Hematopoietic multipotent progenitor cell (in vitro differentiated cells): Measurements from ENCODE around the gene PIK3CD. TPM values are rescaled to one million over a fixed set of nuclear protein-coding genes. Genes with fewer than 3 reads are reported as not detected.

Experiments
- DNase-seq, 3 donors: peaks; one replicate each; pipeline ENCODE4 v3.0.0-alpha.2; 2011 to 2015; ENCODE audit warnings: low read depth in 2 of 3, low spot score in 2 of 3
- total RNA-seq: library from RNA; depleted of rRNA; stranded (reverse); fragments of >200 nt; gene quantifications from one replicate; pipeline ENCODE4 v1.2.3, GENCODE V29; 2012

The PIK3CD gene
- 76.5 TPM for total RNA-seq

DNA sequence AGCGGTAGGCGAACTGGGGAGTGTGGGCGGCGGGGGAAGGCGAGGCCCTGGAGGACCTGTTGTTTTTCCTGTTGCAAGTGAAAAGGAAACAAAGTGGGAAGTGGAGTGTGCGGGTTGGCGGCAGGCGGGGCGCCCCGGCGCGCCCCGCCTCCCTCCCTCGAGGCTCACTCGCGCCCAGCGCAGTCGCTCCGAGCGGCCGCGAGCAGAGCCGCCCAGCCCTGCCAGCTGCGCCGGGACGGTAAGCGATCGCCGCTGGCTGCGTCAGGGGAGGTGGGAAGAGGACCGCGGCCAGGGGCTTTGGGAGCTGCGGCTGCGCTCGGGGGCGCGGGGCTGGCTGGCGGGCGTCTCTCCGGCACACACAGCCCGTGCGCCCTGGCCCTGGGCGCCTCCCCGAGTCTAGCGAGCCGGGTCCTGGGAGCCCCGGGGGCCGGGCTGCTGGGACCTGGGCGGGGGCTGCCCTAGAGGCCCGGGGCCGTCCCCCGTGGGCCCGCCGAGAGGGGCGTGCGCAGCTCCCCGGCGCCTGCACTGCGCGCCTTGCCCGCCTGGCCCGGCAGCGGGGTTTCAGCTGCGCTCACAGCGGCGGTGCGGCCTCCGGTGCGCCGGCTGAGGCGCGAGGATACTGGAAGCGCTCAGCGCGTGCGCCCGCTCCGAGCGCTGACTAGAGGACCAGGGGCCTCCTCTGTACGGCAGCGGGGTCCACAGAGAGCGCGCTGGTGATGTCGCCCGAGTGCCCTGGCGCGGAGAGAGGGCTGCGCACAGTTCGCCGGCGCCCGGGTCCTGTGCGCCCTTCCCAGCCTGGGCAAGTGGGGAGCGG, at the start of gene PIK3CD:
Gene PIK3CD, plus strand, starts transcription at position 167 of the 814 bp plus-strand sequence. CDS start 58,725 bp downstream, outside the sequence.
- DNase-seq = peak in 2 of 3 donors; percentile 37 to 54

DNA sequence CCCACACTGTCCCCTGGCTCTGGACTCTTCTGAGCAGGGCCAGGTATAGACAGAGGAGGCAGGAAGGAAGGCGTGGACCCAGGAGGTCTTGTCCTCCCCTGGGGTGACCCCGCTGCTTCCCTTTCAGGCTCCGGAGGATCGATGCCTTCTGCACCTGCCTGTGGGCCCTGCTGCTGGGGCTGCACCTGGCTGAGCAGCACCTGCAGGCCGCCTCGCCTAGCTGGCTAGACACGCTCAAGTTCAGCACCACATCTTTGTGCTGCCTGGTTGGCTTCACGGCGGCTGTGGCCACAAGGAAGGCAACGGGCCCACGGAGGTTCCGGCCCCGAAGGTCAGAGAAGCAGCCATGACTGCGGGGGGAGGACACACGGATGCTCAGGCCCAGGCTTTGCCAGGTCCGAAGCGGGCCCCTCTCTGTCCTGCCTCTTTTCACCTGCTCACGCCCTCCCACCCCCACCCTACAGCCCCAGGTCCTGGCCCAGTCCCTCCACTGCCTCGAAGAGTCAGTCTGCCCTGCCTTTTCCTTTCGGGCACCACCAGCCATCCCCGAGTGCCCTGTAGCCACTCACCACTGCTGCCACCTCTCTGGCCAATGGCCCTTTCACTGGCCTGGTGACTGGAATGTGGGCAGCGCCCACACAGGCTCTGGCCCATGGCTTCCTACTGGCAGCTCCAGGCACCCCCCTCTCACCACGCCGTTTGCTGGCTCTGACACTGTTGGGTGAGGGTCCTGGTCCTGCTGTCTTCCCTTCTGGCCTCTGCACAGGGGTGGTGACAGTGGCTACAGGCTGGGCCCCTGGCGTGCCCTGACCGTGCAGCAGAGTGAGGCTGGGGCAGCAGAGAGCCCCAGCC, 49.4 kb upstream of the PIK3CD start:
- no peak for DNase-seq

DNA sequence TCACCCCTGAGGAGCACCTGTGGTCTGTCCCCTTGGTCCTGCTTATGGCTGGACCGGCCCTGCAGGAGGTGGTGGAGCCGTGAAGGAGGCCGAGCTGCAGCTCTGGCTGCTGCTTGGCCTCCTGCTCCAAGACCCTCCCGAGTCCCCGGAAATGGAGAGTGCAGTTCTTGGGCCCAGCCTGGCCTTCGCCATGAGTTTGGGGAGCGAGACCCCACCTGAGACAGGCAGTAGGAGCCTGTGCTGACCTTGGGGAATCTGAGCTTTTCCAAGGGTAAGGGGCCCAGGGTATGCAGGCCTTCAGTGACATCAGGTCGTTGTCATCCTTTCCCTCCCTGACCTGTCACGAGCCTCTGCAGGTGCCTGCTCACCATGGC, 48.8 kb upstream of the PIK3CD start:
- DNase-seq = no peak

DNA sequence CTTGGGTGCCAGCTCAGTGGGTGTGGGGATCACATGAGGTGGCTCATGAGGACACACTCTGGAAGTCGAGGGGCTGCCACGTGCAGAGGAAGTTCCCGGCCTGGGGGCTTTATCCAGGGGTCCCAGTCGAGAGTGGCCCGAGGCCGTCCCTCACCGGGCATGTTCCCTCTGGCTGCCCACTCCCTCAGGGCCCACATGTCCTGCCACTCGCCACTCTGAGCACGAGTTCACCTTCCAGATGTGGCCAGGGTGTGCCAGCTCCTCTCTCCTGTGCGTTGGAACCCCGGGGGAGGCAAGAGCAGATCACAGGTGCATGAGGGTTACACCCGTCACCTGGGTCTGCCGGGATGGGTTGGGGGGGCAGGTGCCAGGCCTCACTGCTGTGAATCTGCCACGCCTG, 48.2 kb upstream of the PIK3CD start:
- DNase-seq = no peak

DNA sequence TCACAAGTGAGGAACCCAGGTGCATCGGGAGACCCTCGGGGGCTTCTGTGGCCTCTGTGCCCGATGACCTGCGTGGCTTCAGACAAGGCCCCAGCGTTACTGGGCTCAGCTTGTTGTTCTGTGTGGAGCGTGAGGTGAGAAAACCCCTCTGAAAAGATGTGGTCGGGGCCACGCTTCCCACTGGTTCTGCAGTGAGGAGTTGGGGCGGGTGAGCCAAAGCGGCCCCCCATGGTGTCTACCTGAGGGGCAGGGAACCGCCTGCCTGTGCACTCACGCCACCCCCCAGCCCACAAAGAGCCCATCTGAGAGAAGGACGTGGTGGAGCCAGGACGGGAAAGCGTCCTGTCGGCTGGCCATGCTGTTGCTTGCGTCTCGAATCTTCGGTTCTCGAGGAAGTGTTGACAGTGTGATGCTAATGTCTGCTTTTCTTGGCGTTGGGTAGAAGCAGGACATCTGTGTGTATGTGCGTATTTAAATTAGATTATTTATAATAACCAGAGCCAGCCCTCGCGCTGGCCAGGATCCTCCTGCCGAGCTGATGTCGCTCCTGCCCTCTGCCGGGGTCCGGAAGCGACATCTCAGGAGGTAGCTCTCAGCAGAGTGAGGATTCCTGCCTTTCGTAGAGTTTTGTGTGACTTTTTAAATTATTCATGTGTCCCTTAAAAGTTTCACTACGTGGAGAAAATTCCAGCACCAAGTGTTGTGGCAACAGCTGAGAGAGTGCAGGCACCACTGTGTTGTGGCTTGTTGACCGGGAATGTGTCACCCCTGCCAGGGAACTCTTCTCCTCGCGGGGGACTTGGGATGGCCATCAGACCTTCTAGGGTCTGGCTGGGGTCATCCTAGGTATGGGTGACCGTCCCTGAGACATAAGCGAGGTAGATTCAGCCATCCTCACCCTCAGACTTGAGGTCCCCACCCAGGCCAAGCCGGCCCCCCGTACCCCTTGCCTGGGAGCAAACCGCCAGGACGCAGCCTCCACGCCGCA, 47.5 kb upstream of the PIK3CD start:
- no peak for DNase-seq

DNA sequence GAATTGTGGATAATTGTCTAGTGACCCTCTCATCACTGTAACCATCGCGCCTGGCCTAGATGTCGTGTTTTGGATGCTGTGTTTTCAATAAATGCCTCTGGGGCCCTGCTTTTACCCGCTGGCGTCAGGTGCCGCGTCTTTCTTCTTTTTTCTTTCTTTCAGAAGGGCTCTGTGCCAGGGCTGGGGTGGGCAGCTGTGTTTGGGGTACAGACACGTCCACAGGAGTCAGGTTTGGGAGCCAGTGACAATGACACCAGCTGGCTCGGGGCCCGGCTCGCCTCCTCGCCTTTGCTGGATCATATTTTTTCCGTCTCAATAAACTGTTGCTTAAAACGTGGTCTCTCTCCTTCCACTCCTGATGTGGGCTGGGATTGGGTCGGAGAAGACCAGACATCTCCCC, 46.7 kb upstream of the PIK3CD start:
- DNase-seq = no peak

DNA sequence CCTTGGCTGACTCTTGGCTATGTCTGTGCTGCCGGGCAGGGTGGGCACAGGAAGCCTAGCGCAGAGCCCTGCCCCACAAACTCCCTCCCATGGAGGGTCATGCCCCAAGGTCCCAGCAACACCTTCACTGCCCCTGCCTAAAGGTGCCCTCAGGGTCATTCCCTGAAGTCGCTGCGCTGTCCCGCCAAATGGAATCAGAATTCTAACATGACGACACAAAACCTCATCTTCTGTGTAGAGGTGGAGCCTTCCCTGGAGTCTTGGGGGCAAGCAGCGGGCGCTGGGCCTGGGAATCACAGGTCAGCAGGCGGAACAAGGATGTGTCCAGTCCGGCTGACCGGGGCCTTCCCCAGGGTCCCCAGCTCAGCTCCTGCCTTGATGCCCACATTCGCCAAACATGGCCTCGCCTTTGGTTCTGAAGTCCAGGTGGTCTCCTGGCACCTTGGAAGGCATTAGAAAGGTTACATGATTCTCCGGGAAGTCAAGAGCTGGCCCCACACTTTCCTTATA, 45.5 kb upstream of the PIK3CD start:
- DNase-seq = no peak

DNA sequence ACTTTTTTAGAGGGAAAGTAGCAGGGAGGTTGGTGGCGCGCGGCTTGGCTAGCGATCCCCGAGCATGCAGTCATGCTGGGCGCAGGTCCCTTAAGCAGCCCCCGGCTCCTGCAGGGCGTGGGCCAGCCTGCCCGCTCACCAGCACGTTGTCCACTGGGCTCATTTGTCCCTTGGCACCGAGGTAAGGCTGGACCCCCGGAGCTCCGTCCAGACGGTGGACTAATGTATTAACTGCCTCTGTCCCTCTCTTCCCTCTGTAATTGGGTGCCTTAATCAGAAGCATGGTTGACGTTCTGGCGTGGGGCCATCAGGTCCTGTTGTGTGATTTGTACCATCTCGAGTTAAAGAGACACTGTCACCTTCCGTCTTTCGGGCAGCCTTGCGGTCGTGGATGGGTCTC, 45.1 kb upstream of the PIK3CD start:
- no peak for DNase-seq

DNA sequence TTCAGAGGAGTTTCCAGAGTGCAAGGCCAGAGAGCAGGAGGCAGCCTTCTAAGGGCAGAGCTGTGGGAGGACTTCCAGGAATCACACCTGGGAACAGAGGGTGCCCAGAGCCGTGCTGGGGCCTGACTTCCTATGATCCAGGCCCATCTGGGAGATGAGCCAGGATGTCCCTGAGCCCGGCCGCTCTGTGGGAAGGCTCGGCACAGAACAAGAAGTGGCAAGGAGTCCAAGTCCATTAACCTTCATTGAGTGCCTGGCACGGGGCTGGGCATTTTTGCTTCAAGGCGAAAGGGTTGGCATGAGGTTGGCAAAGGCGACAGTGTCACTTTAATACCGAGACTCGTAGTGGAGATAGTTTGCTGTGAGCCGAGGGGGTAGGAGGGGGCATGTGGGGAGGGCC, 44.6 kb upstream of the PIK3CD start:
- DNase-seq = no peak

DNA sequence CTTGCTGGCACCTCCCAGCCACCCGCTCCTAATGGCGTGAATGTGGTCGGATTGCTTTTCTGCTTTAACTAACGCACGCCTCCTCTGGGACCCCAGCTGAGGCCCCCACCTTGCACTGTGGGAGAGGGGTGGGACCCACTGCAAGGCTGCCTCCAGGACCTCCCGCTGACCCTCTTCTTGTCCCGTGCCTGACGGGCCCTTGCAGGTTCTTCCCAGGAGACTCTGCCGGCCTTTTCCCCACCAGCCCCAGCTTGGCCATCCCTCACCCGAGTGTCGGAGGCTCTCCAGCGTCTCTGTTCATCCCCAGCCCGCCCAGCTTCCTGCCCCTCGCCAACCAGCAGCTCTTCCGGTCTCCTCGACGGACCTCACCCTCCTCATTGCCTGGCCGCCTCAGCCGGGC, 44.2 kb upstream of the PIK3CD start:
- no peak for DNase-seq

DNA sequence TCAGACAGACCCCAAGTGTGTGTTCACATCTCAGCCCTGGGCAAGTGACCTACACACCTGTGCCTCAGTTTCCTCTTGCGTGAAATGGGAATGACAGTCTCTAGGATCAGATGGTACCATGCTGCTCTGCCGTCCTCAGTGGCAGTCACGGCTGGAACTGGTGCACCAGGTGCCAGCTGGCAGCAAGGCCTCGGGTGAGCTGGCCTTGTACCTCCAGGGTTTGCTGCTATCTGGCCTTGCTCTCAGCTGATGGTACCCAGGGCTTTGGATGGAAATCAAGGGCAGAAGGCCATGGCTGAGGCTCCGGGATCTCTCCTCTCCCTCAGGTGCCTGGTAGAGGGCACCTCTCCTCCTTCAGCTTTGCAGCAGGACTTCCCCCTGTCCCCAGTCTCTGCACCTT, 41.5 kb upstream of the PIK3CD start:
- no peak for DNase-seq

DNA sequence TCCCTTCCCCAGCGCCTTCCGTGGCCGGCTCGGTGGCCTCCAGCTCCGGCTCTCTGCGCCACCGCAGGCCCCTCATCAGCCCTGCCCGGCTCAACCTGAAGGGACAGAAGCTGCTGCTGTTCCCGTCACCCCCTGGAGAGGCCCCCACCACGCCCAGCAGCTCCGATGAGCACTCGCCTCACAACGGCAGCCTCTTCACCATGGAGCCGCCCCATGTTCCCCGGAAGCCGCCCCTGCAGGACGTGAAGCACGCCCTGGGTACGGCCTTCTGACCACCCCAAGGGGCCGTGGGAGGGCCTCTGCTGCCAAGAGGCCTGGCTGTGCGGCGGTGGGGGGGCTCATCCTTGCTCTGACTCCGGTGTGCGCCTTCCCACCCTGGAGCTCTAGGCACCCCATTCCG, 41.0 kb upstream of the PIK3CD start:
- DNase-seq = no peak

DNA sequence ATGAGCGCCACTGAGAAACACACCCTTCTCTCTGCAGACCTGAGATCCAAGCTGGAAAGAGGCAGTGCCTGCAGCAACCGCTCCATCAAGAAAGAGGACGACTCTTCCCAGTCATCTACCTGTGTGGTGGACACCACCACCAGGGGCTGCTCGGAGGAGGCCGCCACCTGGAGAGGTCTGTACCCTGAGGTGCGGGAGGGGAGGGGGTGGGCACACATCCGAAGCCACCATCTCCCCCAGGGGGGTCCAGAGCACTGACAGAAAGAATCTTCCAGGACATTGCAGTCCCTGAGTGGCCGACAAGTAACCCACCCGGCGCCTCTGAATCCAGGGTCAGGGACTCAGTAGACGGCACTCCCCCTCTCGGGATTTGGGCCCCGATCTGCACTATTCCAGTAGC, 39.8 kb upstream of the PIK3CD start:
- DNase-seq = no peak

DNA sequence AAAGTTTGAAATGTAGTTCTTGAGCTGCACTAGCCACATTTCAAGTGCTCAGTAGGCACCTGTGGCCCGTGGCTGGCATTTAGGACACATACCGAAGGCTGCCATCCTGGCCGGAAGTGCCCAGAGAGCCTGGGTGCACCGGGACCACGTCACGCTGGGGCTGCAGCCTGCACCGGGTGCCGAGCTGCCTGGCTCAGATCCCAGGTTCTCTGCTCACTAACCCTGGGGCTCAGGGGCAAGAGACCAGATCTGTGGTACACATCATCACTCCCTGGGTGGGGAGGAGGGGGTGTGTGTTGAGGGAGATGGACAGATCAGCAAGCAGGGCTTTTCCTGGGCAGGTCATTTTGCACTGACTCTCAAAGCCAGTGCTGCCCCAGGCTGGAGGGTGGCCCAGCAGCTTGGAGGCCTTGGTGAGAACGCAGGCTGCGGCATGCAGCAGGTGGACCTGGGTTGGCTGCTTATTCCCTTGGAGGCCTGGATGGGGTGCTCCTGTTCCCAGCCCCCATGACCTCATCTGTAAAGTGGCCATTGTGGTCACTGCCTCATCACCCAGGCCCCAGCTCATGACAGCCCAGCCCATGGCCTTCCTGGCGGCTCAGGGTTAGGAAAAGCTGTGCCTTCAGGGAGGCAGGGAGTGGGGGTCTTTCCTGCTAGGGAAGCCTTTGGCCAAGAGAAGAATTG, 39.2 kb upstream of the PIK3CD start:
- DNase-seq = no peak

DNA sequence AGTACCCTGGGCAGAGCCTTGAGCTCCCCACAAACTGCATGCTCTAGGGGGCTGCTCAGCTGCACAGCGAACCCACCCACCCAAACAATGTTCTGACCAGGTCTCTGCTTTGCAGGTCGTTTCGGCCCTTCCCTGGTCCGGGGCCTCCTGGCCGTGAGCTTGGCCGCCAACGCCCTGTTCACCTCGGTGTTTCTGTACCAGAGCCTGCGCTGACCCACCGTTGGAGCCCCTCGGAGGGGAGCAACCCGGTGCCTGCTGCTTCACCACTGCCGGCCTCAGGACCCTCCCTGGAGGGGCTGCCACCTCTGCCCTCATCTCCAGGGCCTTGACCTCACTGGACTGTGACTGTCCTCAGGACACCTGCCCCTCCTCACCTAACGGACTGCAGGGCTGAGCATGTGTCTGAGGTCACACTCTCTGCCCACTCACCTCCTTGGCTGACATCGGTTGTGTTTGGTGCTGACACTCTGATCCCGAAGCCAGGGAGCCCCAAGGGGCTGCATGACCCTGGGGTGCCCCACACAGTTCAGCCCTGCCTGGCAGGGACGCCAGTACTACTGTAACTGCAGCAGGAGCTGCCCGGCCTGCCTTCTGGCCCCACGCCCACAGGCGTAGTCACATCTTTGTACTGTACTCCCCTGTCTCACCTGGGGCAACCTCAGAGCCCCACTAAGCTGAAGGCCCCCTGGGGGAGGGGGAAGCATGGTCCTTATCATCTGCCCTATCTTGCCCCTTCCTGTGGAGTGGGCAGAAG, 38.5 kb upstream of the PIK3CD start:
- no peak for DNase-seq

DNA sequence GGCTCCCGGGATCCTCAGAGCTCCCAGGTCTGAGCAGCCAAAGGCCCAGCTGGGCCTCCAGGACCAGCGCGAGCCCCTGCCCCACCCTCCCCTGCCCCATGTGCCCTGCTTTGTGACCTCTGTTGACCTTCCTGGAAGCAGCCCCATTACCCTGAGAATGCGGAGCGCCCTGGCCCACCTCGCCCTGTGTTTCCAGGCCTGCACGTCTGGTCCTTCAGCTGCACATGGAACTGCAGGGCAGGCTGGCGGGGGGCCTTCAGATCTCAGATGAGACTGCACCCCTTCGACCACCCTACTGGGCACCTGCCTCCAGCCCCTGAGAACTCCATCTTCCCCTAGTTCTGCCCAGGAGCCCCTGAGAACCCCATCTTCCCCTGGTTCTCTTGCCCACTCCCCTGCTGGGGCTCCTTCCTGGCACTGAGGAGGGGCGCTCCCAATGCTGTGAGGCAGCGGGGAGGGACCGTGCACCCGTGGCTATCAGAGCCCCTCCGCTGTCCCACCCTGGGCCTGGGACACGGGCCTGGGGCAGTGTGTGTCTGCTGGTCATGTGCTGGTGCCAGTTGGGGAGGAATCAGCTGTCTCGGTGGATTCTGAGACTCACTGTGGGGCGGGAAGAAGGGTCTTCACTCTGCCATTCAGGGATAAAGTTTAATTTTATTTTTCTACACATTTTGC, 37.8 kb upstream of the PIK3CD start:
- no peak for DNase-seq

DNA sequence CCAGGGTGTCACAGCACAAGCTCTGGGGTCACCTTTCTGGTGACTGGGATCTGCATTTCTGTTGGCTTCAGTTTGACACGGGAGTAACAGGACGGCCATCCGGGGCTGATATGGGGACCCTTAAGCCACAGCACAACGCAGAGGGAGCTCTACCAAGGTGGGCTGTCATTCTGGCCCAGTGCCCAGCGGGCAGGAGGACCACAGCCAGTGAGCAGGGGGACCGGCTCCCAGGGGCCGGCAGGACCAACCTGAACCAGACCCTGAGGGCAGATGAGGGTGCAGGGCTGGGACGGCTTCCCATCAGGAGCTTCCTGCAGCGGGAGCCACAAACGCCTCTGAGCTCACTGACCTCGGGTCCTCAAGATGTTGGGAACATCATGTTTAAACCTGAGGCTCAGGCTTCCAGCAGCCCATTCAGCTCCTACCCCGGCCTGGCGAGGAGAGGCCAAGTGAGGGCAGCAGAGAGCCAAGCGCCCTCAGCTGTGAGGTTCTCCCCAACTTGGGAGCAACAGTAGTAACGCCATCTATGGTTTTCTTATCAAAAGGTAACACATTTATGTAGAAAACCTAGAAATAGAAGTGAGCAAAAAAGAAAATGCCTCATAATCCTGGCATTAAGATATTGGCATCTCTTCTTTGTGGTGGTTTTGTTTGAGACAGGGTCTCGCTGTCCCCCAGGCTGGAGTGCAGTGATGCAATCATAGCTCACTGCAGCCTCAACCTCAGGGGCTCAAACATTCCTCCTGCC, 36.0 kb upstream of the PIK3CD start:
- peak in 2 of 3 donors; percentile 73 to 78 for DNase-seq
